RWPE2 (cell line): ENCODE results near the gene TEF.

Experiments
- ATAC-seq: fragments of 200-7000 bp; cut with Tn5 transposase; 3 replicates; pipeline ENCODE4 v1.9.1; 2021; ENCODE audit warnings: low read depth
- DNase-seq: peaks from one replicate; pipeline ENCODE4 v3.0.0-alpha.2; 2020; ENCODE audit warnings: low spot score
- H3K27ac ChIP-seq: fragments of 450-650 bp; 2 replicates; pipeline ENCODE4 v1.5.1; 2017; ENCODE audit warnings: mild to moderate bottlenecking; ENCODE audit not compliant: poor library complexity, severe bottlenecking
- H3K27me3 ChIP-seq: fragments of 250-450 bp; sonication (Bioruptor Pico); 2 replicates; pipeline ENCODE4 v1.5.1; 2021; ENCODE audit warnings: mild to moderate bottlenecking, moderate library complexity; ENCODE audit not compliant: insufficient read depth, poor library complexity, severe bottlenecking
- H3K36me3 ChIP-seq: fragments of 250-450 bp; sonication (Bioruptor Pico); 2 replicates; pipeline ENCODE4 v1.5.1; 2020; ENCODE audit warnings: low read depth, mild to moderate bottlenecking, moderate library complexity
- H3K4me1 ChIP-seq: fragments of 250-450 bp; sonication (Bioruptor Pico); 2 replicates; pipeline ENCODE4 v1.5.1; 2021; ENCODE audit warnings: mild to moderate bottlenecking, moderate library complexity; ENCODE audit not compliant: insufficient read depth, poor library complexity, severe bottlenecking
- H3K4me3 ChIP-seq: fragments of 250-450 bp; sonication (Bioruptor Pico); 2 replicates; pipeline ENCODE4 v1.5.1; 2021; ENCODE audit warnings: mild to moderate bottlenecking, moderate library complexity; ENCODE audit not compliant: severe bottlenecking
- H3K9me3 ChIP-seq: fragments of 250-450 bp; sonication (Bioruptor Pico); 2 replicates; pipeline ENCODE4 v1.5.1; 2021; ENCODE audit warnings: mild to moderate bottlenecking, moderate library complexity; ENCODE audit not compliant: severe bottlenecking
- TF ChIP-seq, protein P1 (sequence below): fragments of 450-650 bp; IDR thresholded peaks from one replicate; pipeline ENCODE4 v1.5.1; 2017; ENCODE audit warnings: mild to moderate bottlenecking, moderate library complexity; ENCODE audit not compliant: poor library complexity, severe bottlenecking

Gene TEF

DNA sequence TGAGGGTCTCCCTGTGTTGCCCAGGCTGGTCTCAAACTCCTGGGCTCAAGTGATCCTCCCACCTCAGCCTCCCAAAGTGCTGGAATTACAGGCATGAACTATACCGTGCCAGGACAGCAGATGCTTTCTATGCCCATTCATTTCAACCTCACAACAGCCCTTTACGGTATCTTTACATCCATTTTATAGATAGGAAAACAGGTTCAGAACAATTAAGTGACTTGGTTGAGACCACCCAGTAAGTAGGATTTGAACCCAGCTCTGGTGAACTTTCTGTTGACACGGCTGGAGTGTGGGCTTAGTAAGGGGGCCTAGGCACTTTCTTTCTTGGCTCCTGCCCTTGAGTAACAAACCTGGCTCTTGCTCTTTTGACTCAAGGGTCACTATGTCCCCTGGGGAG lies 25.7 kb downstream of the TEF start:
- TF ChIP-seq, protein P1, sequence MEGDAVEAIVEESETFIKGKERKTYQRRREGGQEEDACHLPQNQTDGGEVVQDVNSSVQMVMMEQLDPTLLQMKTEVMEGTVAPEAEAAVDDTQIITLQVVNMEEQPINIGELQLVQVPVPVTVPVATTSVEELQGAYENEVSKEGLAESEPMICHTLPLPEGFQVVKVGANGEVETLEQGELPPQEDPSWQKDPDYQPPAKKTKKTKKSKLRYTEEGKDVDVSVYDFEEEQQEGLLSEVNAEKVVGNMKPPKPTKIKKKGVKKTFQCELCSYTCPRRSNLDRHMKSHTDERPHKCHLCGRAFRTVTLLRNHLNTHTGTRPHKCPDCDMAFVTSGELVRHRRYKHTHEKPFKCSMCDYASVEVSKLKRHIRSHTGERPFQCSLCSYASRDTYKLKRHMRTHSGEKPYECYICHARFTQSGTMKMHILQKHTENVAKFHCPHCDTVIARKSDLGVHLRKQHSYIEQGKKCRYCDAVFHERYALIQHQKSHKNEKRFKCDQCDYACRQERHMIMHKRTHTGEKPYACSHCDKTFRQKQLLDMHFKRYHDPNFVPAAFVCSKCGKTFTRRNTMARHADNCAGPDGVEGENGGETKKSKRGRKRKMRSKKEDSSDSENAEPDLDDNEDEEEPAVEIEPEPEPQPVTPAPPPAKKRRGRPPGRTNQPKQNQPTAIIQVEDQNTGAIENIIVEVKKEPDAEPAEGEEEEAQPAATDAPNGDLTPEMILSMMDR = no peak
- H3K9me3 ChIP-seq = no peaks in the 10 kb centered on the region
- no peak for ATAC-seq
- H3K27me3 ChIP-seq = no peaks in the 10 kb centered on the region
- DNase-seq = no peak
- H3K27ac ChIP-seq = no peak overlapping the region
- H3K4me3 ChIP-seq = no peak overlapping the region
- H3K36me3 ChIP-seq = no peaks in the 10 kb centered on the region
- H3K4me1 ChIP-seq = no peaks in the 10 kb centered on the region

DNA sequence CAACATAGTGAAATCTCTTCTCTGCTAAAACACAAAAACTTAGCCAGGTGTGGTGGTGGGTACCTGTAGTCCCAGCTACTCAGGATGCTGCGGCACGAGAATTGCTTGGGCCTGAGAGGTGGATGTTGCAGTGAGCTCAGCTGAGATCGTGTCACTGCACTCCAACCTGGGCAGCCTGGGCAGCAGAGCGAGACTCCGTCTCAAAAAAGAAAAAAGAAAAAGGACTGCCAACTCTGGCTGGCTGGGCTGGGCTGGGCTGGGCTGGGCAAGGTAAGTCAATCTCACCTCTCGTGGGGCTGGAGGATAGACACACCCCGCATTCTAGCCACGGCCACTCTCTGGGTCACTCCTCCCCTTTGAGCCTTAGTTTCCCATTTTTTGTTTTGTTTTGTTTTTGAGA lies 26.9 kb downstream of the TEF start:
- H3K4me3 ChIP-seq = no peak overlapping the region
- H3K27ac ChIP-seq = no peak overlapping the region
- TF ChIP-seq, protein P1 = no peak
- ATAC-seq = no peak
- H3K27me3 ChIP-seq = no peaks in the 10 kb centered on the region
- H3K9me3 ChIP-seq = no peaks in the 10 kb centered on the region
- DNase-seq = no peak
- H3K4me1 ChIP-seq = no peaks in the 10 kb centered on the region
- no peaks in the 10 kb centered on the region for H3K36me3 ChIP-seq

DNA sequence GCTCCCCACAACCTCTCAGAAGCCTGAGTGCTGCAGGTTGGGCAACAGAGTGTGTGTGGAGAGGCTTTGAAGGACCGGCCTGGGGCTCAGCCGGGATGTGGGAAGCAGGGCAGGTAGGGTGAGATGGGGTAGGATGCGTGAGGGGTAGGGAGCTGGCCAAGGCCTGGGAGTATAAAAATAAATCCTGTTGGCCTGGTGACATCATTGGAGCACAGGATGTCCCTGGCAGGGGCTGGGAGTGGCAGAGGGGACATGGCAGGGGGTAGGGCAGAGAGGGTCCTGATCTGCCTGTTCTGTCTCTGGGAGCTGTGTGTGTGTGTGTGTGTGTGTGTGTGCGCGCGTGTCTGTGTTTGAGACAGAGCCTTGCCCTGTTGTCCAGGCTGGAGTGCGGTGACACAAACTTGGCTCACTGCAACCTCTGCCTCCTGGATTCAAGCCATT lies 28.6 kb downstream of the TEF start:
- H3K4me3 ChIP-seq = no peak overlapping the region
- no peak overlapping the region for H3K27ac ChIP-seq
- TF ChIP-seq, protein P1 = no peak
- no peak for DNase-seq
- H3K9me3 ChIP-seq = no peaks in the 10 kb centered on the region
- no peaks in the 10 kb centered on the region for H3K27me3 ChIP-seq
- H3K4me1 ChIP-seq = no peaks in the 10 kb centered on the region
- no peaks in the 10 kb centered on the region for H3K36me3 ChIP-seq
- ATAC-seq = no peak

DNA sequence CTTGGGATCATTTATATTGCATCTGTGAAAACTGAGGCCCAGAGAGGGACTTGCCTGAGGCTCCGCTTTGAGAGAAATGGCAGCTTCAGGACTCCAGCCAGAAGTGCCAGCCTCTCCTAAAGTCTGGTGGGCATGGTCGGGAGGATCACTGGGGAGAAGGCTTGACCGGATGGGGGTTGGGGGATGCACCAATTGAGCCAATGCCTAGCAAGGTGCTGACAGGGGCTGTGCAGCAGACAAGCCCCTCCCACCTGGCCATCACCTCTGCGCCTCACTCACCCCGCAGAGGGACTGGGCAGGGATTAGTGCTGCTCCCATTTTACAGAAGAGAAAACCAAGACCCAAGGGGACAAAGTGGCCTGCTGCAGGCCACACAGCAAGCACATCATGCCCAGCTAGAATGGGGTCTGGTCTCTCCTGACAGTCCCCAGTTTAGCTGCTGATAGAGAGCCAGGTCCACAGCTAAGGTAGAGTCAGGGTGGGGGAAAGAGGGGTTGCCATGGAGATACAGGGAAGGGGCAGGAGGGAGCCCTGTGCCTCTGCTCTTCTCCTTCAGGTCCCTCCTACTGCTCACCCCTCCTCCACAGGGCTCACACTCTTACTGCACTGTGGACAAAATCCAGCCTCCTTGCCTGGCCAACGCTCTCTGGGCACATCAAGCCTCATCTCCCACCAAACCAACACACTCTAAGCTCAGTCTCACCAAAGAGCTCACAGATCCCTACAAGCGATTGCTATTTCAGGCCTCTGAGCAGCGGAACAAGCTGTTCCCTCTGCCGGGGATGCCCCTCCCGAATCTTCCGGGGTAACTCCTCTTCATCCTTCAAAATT lies 29.5 kb downstream of the TEF start:
- DNase-seq = no peak
- no peaks in the 10 kb centered on the region for H3K9me3 ChIP-seq
- H3K4me3 ChIP-seq = no peak overlapping the region
- no peaks in the 10 kb centered on the region for H3K27me3 ChIP-seq
- no peak for ATAC-seq
- H3K36me3 ChIP-seq = no peaks in the 10 kb centered on the region
- H3K4me1 ChIP-seq = no peaks in the 10 kb centered on the region
- TF ChIP-seq, protein P1 = no peak
- H3K27ac ChIP-seq = no peak overlapping the region

DNA sequence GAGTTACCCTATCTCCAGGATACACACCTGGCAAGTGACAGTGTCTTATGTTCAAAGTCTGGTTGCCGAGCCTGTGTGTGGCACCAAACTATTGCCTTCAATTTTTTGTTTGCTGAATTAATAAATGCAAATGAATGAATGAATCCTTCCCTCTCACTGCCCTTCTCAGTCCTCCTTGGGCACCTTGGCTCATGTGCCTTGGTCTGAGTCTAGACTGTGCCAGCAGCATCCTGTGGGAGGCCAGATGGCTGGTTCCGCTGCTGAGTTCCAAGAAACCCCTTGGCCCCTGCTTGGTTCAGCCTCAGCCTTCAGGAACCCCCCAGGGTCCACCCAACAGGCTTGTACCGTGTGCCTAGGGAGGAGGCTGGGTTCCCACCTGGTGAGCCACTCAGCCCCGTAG lies 33.8 kb downstream of the TEF start:
- H3K4me1 ChIP-seq = no peaks in the 10 kb centered on the region
- TF ChIP-seq, protein P1 = no peak
- no peak for DNase-seq

More for the DNA sequence above, 33.8 kb downstream of the TEF start:
- no peaks in the 10 kb centered on the region for H3K27me3 ChIP-seq
- H3K27ac ChIP-seq = no peak overlapping the region
- H3K36me3 ChIP-seq = no peaks in the 10 kb centered on the region
- no peak overlapping the region for H3K4me3 ChIP-seq
- ATAC-seq = no peak
- no peaks in the 10 kb centered on the region for H3K9me3 ChIP-seq
